Measurements from ENCODE around the gene FAM222B. TPM values are rescaled to one million over a fixed set of nuclear protein-coding genes. Genes with fewer than 3 reads are reported as not detected.
"Not testable (repeated sequence)": the region's sequence is repeated elsewhere in the genome, so short reads cannot be mapped to it uniquely, and the experiment has no call there.

Gene FAM222B
- total RNA-seq, 6 donors from 2014 or later, result 16.8 to 23.1 (median 20.1) TPM

DNA sequence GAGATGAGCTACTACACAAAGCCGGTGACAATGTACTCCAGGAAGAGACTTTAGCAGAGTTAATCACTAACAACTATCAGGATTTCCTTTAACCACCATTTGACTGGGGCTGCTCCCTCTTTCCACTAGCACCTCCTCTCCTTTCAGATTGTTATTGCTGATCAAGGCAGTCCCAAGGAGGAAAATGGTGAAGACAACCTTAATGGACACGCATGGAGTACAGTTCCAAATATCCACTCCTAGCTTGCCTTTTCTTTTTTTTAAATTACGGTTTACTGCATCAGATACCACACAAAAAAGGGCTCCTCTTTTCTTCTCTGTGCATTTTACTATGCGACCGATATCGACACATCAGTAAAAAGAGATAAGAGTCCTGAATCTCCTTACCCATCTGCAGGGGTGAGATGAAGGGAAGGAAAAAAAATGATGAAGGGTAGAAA lies 30.9 kb downstream of the FAM222B start:
- DNase-seq, result no peak
- no peaks in the 10 kb centered on the region for H3K9me3 ChIP-seq
- H3K4me1 ChIP-seq, result peaks cover 26 to 55% (median 35%) of the 10 kb centered on the region in 4 donors
- WGBS, 2 donors, result 4 to 6% methylated on average over 6 of the region's 6 CpGs
- no peak for ATAC-seq (ENCODE audit: low FRiP score in 2 of 2)
- no peaks in the 10 kb centered on the region for H3K36me3 ChIP-seq
- TF ChIP-seq EP300 (IDR thresholded peaks at IDR 0.05), result no peak
- no peak for TF ChIP-seq CTCF (IDR thresholded peaks at IDR 0.05)
- no peak for TF ChIP-seq POLR2AphosphoS5 (IDR thresholded peaks at IDR 0.05)
- TF ChIP-seq POLR2A (IDR thresholded peaks at IDR 0.05), result no peak
- peak overlapping the region; percentile 66 to 89 (median 83) for H3K4me3 ChIP-seq
- H3K27ac ChIP-seq, result peak overlapping the region; percentile 88 to 91 (median 90)
- H3K27me3 ChIP-seq, result no peaks in the 10 kb centered on the region

GRCh38 chr17:28810437-28810836 lies 32.2 kb downstream of the FAM222B start:
- Histone ChIP-seq H3K9me3 (no peaks in the 10 kb centered on the region), H3K27me3 (no peaks in the 10 kb centered on the region), H3K36me3 (peaks cover 0 to 5% (median 0%) of the 10 kb centered on the region in 4 donors), H3K4me1 (peaks cover 26 to 55% (median 35%) of the 10 kb centered on the region in 4 donors), H3K4me3 (no peak overlapping the region), H3K27ac (peak overlapping the region in 1 of 4 donors; percentile 87)
- DNase-seq (no peak), ATAC-seq (ENCODE audit: low FRiP score in 2 of 2) (no peak)
- WGBS, 2 donors, result 96 to 97% methylated on average over 1 of the region's 1 CpG
- no peak for TF ChIP-seq POLR2A (IDR thresholded peaks at IDR 0.05)
- no peak for TF ChIP-seq CTCF (IDR thresholded peaks at IDR 0.05)
- TF ChIP-seq EP300 (IDR thresholded peaks at IDR 0.05), result no peak
- TF ChIP-seq POLR2AphosphoS5 (IDR thresholded peaks at IDR 0.05), result no peak

DNA sequence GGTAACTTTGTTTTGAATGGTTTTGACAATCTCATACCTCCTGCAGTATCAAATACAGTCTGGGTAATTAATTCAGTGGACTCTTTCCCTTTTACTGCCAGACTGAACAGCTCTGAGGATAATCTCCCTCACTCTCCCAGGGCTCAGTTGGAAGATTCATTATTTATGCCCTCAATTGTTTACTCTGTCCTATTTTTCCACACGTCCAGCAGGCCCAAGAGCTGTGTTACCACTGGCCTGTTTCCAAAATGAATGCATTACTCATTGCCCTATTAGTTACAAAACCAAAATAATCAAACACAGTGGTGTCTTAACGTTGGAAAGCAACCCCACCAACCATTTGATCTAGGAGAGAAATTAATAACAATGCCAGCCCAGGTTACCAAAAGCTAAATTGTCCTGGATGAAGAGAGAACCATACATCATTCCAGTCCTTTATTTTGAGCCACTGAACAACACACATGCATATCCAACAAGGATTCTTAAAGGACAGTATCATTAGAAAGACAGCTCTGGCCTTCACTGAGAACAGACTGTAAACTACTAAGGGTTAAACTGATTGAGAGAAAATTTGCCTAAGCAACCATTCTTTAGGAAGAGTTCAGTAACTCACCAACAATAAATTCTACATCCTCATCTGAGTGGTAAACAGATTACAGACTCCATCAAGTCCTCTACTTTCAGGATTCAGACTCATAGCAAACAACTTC lies 34.5 kb downstream of the FAM222B start:
- H3K36me3 ChIP-seq, result peaks cover 0 to 23% (median 3%) of the 10 kb centered on the region in 4 donors
- H3K4me1 ChIP-seq, result peaks cover 26 to 49% (median 33%) of the 10 kb centered on the region in 4 donors
- TF ChIP-seq CTCF (IDR thresholded peaks at IDR 0.05) (no peak), POLR2AphosphoS5 (IDR thresholded peaks at IDR 0.05) (no peak), EP300 (IDR thresholded peaks at IDR 0.05) (no peak), POLR2A (IDR thresholded peaks at IDR 0.05) (no peak)
- no peaks in the 10 kb centered on the region for H3K9me3 ChIP-seq
- 14 to 16% methylated on average over 2 of the region's 2 CpGs for WGBS, 2 donors
- H3K27ac ChIP-seq, result peak overlapping the region; percentile 54 to 87 (median 63)
- no peak overlapping the region for H3K4me3 ChIP-seq
- ATAC-seq (ENCODE audit: low FRiP score in 2 of 2) (peak in 1 of 2 donors; percentile 18), DNase-seq (no peak)
- H3K27me3 ChIP-seq, result no peaks in the 10 kb centered on the region

- Histone ChIP-seq H3K27me3 (no peaks in the 10 kb centered on the region), H3K9me3 (no peaks in the 10 kb centered on the region), H3K4me1 (peaks cover 0 to under 1% (median under 1%) of the 10 kb centered on the region in 4 donors), H3K36me3 (no peaks in the 10 kb centered on the region), H3K4me3 (no peak overlapping the region), H3K27ac (no peak overlapping the region)
- WGBS, 2 donors, result 81 to 90% methylated on average over 2 of the region's 2 CpGs
- TF ChIP-seq EP300 (IDR thresholded peaks at IDR 0.05) (no peak), CTCF (IDR thresholded peaks at IDR 0.05) (no peak), POLR2AphosphoS5 (IDR thresholded peaks at IDR 0.05) (no peak), POLR2A (IDR thresholded peaks at IDR 0.05) (no peak)
- no peak for ATAC-seq (ENCODE audit: low FRiP score in 2 of 2)
- DNase-seq, result no peak
Observed at GRCh38 chr17:28796062-28796461, 46.5 kb downstream of the FAM222B start.

DNA sequence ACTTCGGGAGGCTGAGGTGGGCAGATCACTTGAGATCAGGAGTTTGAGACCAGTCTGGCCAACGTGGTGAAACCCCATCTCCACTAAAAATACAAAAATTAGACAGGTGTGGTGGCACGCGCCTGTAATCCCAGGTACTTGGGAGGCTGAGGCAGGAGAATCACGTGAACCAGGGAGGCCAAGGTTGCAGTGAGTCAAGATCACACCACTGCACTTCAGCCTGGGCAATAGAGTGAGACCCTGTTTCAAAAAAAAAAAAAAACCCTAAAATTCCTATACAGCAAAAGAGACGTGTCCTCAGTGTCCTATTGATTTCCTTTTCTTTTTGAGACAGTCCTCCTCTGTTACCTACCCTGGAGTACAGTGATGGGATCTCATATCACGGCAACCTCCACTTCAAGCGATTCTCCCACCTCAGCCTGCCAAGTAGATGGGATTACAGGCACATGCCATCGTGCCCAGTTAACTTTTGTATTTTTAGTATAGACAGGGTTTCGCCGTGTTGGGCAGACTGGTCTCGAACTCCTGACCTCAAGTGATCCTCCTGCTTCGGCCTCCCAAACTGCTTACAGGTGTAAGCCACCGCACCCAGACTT lies 47.6 kb downstream of the FAM222B start:
- 94 to 98% methylated on average over 14 of the region's 14 CpGs for WGBS, 2 donors
- H3K36me3 ChIP-seq; H3K27ac ChIP-seq; H3K4me1 ChIP-seq; DNase-seq; H3K9me3 ChIP-seq; H3K27me3 ChIP-seq; H3K4me3 ChIP-seq; ATAC-seq (ENCODE audit: low FRiP score in 2 of 2): not testable (repeated sequence)

Data from upper lobe of left lung (tissue), 6 donors.